K562 (cell line): Measurements from ENCODE around the gene CENPC. TPM values are rescaled to one million over a fixed set of nuclear protein-coding genes. Genes with fewer than 3 reads are reported as not detected.

Experiments
- ARID1B ChIP-seq: fragments of 450-650 bp; IDR thresholded peaks from 2 replicates; pipeline ENCODE4 v1.6.1; 2016; ENCODE audit warnings: antibody characterized with exemption, mild to moderate bottlenecking, inconsistent platforms
- EP400 ChIP-seq: fragments of 450-650 bp; IDR thresholded peaks from 2 replicates; pipeline ENCODE4 v1.6.1; 2017; ENCODE audit warnings: antibody characterized with exemption, mild to moderate bottlenecking, moderate library complexity
- JUN ChIP-seq, 2 experiments: sonication (generic) in 1 of 2; formaldehyde crosslinking in 1 of 2; IDR thresholded peaks; 2 replicates each; pipeline versions ENCODE4 v1.6.1 to v1.8.0; 2012 to 2022; ENCODE audit warnings: borderline replicate concordance in 2 of 2, mild to moderate bottlenecking in 2 of 2, improper control_type of control experiment in 1 of 2, low read depth in 1 of 2, low read length in 1 of 2, missing genetic modification reagents in 1 of 2
- KDM5B ChIP-seq: fragments of 200-600 bp; sonication (generic); IDR thresholded peaks from 2 replicates; pipeline ENCODE4 v1.6.1; 2012; ENCODE audit warnings: low read depth, mild to moderate bottlenecking, moderate library complexity, low read length, control low read depth, inconsistent platforms; ENCODE audit not compliant: insufficient replicate concordance
- MAFF ChIP-seq: IDR thresholded peaks from 2 replicates; pipeline ENCODE4 v1.6.1; 2012; ENCODE audit warnings: low read length, improper control_type of control experiment
- MIER1 ChIP-seq: fragments of 450-650 bp; IDR thresholded peaks from 2 replicates; pipeline ENCODE4 v1.6.1; 2016; ENCODE audit warnings: antibody characterized with exemption, mild to moderate bottlenecking, low read depth
- POLR2H ChIP-seq: IDR thresholded peaks from 2 replicates; pipeline ENCODE4 v1.6.1; 2016; ENCODE audit warnings: missing genetic modification characterization, low read depth, mild to moderate bottlenecking, control low read depth, missing compliant biosample characterization, moderate library complexity
- SIX5 ChIP-seq, 2 experiments: IDR thresholded peaks; 2 replicates each; pipeline ENCODE4 v1.6.1; 2011; ENCODE audit warnings: low read length in 2 of 2, borderline replicate concordance in 1 of 2, low read depth in 1 of 2, mild to moderate bottlenecking in 1 of 2, moderate library complexity in 1 of 2; ENCODE audit not compliant: insufficient read depth in 1 of 2
- STAT6 ChIP-seq: sonication (generic); formaldehyde crosslinking; IDR thresholded peaks from 2 replicates; pipeline ENCODE4 v1.8.1; 2023; ENCODE audit warnings: mild to moderate bottlenecking, missing genetic modification reagents
- TCF3 ChIP-seq: sonication (generic); formaldehyde crosslinking; IDR thresholded peaks from 2 replicates; pipeline ENCODE4 v1.4.0; 2020; ENCODE audit warnings: mild to moderate bottlenecking, missing genetic modification reagents
- TGIF2 ChIP-seq: sonication (generic); formaldehyde crosslinking; IDR thresholded peaks from 2 replicates; pipeline ENCODE4 v1.8.1; 2022; ENCODE audit warnings: mild to moderate bottlenecking, missing genetic modification reagents, moderate library complexity
- XRCC3 ChIP-seq: fragments of 450-650 bp; IDR thresholded peaks from 2 replicates; pipeline ENCODE4 v1.6.1; 2017; ENCODE audit warnings: mild to moderate bottlenecking, moderate library complexity
- ZNF384 ChIP-seq: IDR thresholded peaks from 2 replicates; pipeline ENCODE4 v1.6.1; 2012; ENCODE audit warnings: low read depth, low read length, improper control_type of control experiment
- polyA plus RNA-seq, 8 experiments: library from polyadenylated mRNA; depleted of rRNA in 4 of 8; stranded (reverse) in 5 of 8; unstranded in 3 of 8; fragments of >200 nt; fragmentation: Nextera tagmentation in 2 of 8; fragmentation: Illumina TruSeq in 1 of 8; extraction: Ambion mirVana in 2 of 8; extraction: Trizol in 1 of 8; gene quantifications; 2 replicates each; pipeline versions ENCODE4 v1.2.1 to v1.2.3, GENCODE V29; 2011 to 2014; ENCODE audit warnings: inconsistent platforms in 1 of 8, missing spikeins in 1 of 8
- total RNA-seq, 7 experiments: library from RNA; depleted of rRNA in 6 of 7; stranded (reverse); fragments of >200 nt in 6 of 7; fragmentation: Illumina TruSeq in 2 of 7; extraction: Trizol in 2 of 7; gene quantifications; 2 replicates each; pipeline versions ENCODE4 v1.2.1 to v1.2.3, GENCODE V29; 2011 to 2021; ENCODE audit warnings: low replicate concordance in 1 of 7
- TF ChIP-seq, protein P1 (sequence below), 2 experiments: fragments of 450-650 bp; formaldehyde crosslinking in 1 of 2; IDR thresholded peaks; 2 replicates each; pipeline versions ENCODE4 v1.4.0 to v1.6.1; 2014 to 2020; ENCODE audit warnings: mild to moderate bottlenecking in 2 of 2, borderline replicate concordance in 1 of 2, low read depth in 1 of 2
- TF ChIP-seq, protein P2 (sequence below): sonication (generic); formaldehyde crosslinking; IDR thresholded peaks from 2 replicates; pipeline ENCODE4 v1.9.0; 2022; ENCODE audit warnings: mild to moderate bottlenecking, missing genetic modification reagents

CENPC gene
- total and polyA plus RNA-seq, 9 of the 15 experiments (the other 6 are each of a cell fraction or from before 2014, with no cell fraction given): 18.1 to 48.5 (median 30.8) TPM

DNA sequence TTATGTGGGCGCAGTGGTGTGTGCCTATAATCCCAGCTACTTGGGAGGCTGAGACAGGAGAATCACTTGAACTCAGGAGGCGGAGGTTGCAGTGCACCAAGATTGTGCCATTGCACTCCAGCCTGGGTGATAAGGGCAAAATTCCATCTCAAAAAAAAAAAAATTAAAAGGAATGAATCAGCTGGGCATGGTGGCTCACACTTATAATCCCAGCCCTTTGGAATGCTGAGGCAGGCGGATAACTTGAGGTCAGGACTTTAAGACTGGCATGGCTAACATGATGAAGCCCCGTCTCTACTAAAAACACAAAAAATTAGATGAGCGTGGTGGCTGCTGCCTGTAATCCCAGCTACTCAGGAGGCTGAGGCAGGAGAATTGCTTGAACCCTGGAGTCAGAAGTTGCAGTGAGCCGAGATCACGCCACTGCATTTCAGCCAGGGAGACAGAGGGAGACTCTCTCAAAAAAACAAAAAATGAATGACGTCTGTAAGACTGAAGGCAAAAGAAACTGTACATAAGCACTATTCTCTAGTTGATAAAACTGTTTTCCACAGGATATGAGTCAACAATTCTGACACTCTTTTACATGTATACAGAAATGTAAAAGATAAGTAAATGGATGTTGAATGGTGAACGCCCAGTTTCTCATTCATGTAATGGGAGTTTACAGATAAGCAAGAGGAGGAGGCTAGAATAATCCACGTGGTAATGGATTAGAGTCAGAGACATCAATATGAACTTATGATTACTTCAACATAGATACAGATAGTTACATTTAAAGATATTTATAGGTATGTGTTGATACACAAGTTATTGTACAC, 22.2 kb downstream of the CENPC start (continued):
- TF ChIP-seq POLR2H (tag) (peak; percentile 49; the same call in 1 of the 2 replicates), EP400 (peak; percentile 83), ARID1B (peak; percentile 90), MIER1 (no peak), KDM5B (no peak), ZNF384 (peak; percentile 74), JUN (IDR thresholded peaks at IDR 0.05; ENCODE audit: borderline replicate concordance, low read depth, low read length) (peak; percentile 71), JUN (CRISPR knock-in tag; IDR thresholded peaks at IDR 0.05; ENCODE audit: borderline replicate concordance) (no peak), MAFF (peak; percentile 72), TCF3 (peak; percentile 67; the same call in 1 of the 2 replicates), XRCC3 (no peak), SIX5 (IDR thresholded peaks at IDR 0.05; ENCODE audit: borderline replicate concordance in 1 of 2, insufficient read depth in 1 of 2, low read depth in 1 of 2, low read length in 2 of 2) (no peak), STAT6 (CRISPR knock-in tag) (no peak), TGIF2 (no peak)
- TF ChIP-seq, protein P1, sequence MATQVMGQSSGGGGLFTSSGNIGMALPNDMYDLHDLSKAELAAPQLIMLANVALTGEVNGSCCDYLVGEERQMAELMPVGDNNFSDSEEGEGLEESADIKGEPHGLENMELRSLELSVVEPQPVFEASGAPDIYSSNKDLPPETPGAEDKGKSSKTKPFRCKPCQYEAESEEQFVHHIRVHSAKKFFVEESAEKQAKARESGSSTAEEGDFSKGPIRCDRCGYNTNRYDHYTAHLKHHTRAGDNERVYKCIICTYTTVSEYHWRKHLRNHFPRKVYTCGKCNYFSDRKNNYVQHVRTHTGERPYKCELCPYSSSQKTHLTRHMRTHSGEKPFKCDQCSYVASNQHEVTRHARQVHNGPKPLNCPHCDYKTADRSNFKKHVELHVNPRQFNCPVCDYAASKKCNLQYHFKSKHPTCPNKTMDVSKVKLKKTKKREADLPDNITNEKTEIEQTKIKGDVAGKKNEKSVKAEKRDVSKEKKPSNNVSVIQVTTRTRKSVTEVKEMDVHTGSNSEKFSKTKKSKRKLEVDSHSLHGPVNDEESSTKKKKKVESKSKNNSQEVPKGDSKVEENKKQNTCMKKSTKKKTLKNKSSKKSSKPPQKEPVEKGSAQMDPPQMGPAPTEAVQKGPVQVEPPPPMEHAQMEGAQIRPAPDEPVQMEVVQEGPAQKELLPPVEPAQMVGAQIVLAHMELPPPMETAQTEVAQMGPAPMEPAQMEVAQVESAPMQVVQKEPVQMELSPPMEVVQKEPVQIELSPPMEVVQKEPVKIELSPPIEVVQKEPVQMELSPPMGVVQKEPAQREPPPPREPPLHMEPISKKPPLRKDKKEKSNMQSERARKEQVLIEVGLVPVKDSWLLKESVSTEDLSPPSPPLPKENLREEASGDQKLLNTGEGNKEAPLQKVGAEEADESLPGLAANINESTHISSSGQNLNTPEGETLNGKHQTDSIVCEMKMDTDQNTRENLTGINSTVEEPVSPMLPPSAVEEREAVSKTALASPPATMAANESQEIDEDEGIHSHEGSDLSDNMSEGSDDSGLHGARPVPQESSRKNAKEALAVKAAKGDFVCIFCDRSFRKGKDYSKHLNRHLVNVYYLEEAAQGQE (IDR thresholded peaks at IDR 0.05; ENCODE audit: borderline replicate concordance): no peak
- TF ChIP-seq, protein P1 (CRISPR knock-in tag; IDR thresholded peaks at IDR 0.05; ENCODE audit: low read depth): no peak
- TF ChIP-seq, protein P2, sequence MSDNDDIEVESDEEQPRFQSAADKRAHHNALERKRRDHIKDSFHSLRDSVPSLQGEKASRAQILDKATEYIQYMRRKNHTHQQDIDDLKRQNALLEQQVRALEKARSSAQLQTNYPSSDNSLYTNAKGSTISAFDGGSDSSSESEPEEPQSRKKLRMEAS: no peak
